DOHH2 (cell line): ENCODE measurements around the gene SPINT2.

Experiments used
- EZH2phosphoT487 ChIP-seq: fragments of 200-600 bp; sonication (generic); IDR thresholded peaks from 2 replicates; pipeline ENCODE4 v1.6.1; 2017; ENCODE audit warnings: borderline replicate concordance, mild to moderate bottlenecking, antibody characterized with exemption, low read length, moderate library complexity, mixed read lengths
- TF ChIP-seq, protein P1 (sequence below): fragments of 200-600 bp; sonication (generic); IDR thresholded peaks from one replicate; pipeline ENCODE4 v1.5.1; 2014; ENCODE audit warnings: antibody characterized with exemption, mild to moderate bottlenecking, low read depth, low read length; ENCODE audit not compliant: poor library complexity, severe bottlenecking

DNA sequence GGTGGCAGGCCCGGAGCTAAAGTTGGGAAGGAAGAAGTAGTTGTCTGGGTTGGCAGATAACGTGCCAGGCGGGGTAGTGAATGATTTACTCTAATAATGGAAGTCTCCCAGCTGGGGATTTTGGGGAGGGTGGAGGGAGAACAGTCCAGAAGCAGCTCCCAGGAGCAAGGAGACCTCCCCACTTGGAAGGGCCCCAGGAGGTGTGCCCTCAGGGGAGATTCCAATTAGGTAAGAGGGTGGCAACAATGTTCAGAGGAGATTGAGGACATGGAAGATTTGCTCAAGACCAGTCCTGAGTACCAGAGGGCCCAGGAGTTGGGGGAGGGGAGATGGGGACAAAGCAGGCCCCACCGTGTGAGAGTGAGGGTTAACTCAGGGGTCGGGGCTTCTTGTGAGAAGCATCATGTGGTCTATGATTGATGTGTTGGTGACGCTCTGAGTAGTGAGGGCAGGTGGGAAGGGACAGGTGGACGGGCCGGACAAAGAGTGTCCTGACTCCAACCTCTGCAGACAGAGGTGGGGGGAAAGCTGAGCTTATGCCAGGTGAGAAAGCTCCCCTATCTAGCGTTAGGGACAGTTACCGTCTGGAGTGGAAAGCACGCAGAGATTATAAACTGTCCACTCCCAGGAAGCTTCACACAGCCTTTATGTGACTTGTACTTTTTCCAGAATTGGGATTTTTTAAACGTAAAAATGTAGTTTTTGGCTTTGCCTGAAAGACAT is 3.5 kb downstream of the SPINT2 start:
- TF ChIP-seq, protein P1, sequence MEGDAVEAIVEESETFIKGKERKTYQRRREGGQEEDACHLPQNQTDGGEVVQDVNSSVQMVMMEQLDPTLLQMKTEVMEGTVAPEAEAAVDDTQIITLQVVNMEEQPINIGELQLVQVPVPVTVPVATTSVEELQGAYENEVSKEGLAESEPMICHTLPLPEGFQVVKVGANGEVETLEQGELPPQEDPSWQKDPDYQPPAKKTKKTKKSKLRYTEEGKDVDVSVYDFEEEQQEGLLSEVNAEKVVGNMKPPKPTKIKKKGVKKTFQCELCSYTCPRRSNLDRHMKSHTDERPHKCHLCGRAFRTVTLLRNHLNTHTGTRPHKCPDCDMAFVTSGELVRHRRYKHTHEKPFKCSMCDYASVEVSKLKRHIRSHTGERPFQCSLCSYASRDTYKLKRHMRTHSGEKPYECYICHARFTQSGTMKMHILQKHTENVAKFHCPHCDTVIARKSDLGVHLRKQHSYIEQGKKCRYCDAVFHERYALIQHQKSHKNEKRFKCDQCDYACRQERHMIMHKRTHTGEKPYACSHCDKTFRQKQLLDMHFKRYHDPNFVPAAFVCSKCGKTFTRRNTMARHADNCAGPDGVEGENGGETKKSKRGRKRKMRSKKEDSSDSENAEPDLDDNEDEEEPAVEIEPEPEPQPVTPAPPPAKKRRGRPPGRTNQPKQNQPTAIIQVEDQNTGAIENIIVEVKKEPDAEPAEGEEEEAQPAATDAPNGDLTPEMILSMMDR: no peak
- no peak for TF ChIP-seq EZH2phosphoT487
